ENCODE data around the gene GULP1. TPM values are rescaled to one million over a fixed set of nuclear protein-coding genes. Genes with fewer than 3 reads are reported as not detected.

GULP1 gene
- total and polyA plus RNA-seq, 7 donors = 5.6 to 18.0 (median 11.3) TPM

GRCh38 chr2:188327518-188328213 lies 36.0 kb downstream of the GULP1 start:
- Histone ChIP-seq H3K27ac (no peak overlapping the region), H3K4me1 (peaks cover 43% of the 10 kb centered on the region), H3K9me3 (no peaks in the 10 kb centered on the region), H3K36me3 (ENCODE audit: insufficient read depth in 1 of 2, low read depth in 1 of 2) (no peaks in the 10 kb centered on the region), H3K27me3 (ENCODE audit: insufficient read depth in 3 of 3, low read length in 2 of 3) (no peaks in the 10 kb centered on the region), H3K4me3 (no peak overlapping the region)
- TF ChIP-seq CTCF (IDR thresholded peaks at IDR 0.05) = no peak
- ATAC-seq (no peak), DNase-seq (no peak)
- intact Hi-C loops (cut with DNase I) = no loop called here

DNA sequence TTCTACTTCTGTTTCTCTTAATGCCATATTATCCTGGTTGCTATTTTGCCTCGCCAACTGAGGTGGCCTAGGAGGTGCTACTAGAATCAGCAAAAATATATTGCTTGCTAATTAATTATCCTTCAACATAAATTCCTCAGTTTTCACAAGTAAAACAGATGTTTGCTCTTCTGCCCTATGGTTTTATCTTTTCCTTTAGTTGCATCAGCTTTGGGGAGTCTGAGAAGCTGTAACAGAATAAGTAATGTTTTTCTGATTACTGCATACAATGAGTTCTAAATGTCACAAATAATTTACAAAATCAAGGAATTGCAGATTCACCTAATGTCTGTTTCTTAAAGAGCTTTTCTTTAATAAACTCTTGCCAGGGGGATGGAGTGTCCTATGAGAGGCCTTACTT lies 36.7 kb downstream of the GULP1 start:
- ATAC-seq = no peak
- H3K9me3 ChIP-seq = no peaks in the 10 kb centered on the region
- H3K27ac ChIP-seq = no peak overlapping the region
- H3K27me3 ChIP-seq (ENCODE audit: insufficient read depth in 3 of 3, low read length in 2 of 3) = no peaks in the 10 kb centered on the region
- TF ChIP-seq CTCF (IDR thresholded peaks at IDR 0.05) = no peak
- 92 to 100% (median 94%) methylated on average over 1 of the region's 1 CpG for WGBS, 3 donors
- no peak for DNase-seq
- no peaks in the 10 kb centered on the region for H3K36me3 ChIP-seq (ENCODE audit: insufficient read depth in 1 of 2, low read depth in 1 of 2)
- no peak overlapping the region for H3K4me3 ChIP-seq
- intact Hi-C loops (cut with DNase I) = no loop called here
- H3K4me1 ChIP-seq = peaks cover 50% of the 10 kb centered on the region

- Histone ChIP-seq H3K27me3 (ENCODE audit: insufficient read depth in 3 of 3, low read length in 2 of 3) (no peaks in the 10 kb centered on the region), H3K4me3 (no peak overlapping the region), H3K27ac (no peak overlapping the region), H3K4me1 (peaks cover 51% of the 10 kb centered on the region), H3K9me3 (no peaks in the 10 kb centered on the region), H3K36me3 (ENCODE audit: insufficient read depth in 1 of 2, low read depth in 1 of 2) (no peaks in the 10 kb centered on the region)
- DNase-seq = no peak
- WGBS, 3 donors = 83 to 97% (median 90%) methylated on average over 2 of the region's 2 CpGs
- TF ChIP-seq CTCF (IDR thresholded peaks at IDR 0.05) = no peak
- no peak for ATAC-seq
- intact Hi-C loops (cut with DNase I) = loop anchor here in 1 of 2 donors (5.0 kb wide), 2 partner anchors 38 to 42 kb away; partner anchors contain the start of gene GULP1
Observed at GRCh38 chr2:188330316-188331053, 38.8 kb downstream of the GULP1 start.

DNA sequence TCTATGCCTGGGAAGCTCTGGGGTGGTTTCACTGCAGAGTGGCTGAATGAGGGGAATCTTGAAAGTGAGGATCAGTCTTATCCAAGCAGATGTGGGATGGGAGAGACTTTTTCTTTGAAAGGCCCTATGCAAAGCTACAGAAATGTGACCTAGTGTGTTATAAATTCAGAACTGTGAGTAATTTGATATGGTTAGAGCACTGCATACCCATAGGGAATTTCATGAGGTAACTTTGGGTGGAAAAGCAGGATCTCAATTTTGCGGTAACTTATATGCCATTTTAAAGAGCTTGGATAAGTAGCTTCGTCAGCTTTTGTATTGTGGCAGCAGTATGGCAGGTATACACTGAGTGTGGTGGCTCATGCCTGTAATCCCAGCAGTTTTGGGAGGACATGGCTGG lies 40.9 kb downstream of the GULP1 start:
- ATAC-seq (peak in 2 of 4 donors; percentile 31 to 33), DNase-seq (no peak)
- no peak for TF ChIP-seq CTCF (IDR thresholded peaks at IDR 0.05)
- H3K27me3 ChIP-seq (ENCODE audit: insufficient read depth in 3 of 3, low read length in 2 of 3) = no peaks in the 10 kb centered on the region
- peaks cover 33% of the 10 kb centered on the region for H3K4me1 ChIP-seq
- no peak overlapping the region for H3K4me3 ChIP-seq
- peak overlapping the region; percentile 76 for H3K27ac ChIP-seq
- no peaks in the 10 kb centered on the region for H3K9me3 ChIP-seq
- 76 to 85% (median 83%) methylated on average over 2 of the region's 2 CpGs for whole genome bisulfite sequencing, 3 donors
- H3K36me3 ChIP-seq (ENCODE audit: insufficient read depth in 1 of 2, low read depth in 1 of 2) = no peaks in the 10 kb centered on the region
- intact Hi-C loops (cut with DNase I) = loop anchor here in 1 of 2 donors (5.0 kb wide), 2 partner anchors 40 kb away; partner anchors contain the start of gene GULP1

Data from psoas muscle (tissue), 8 donors.